ENCODE data around the gene LYRM4.

LYRM4 gene

GRCh38 chr6:5205877-5206850, 54.6 kb downstream of the LYRM4 start:
- H3K27ac ChIP-seq (ENCODE audit: poor library complexity, severe bottlenecking): no peak overlapping the region
- H3K27me3 ChIP-seq (ENCODE audit: insufficient read depth, poor library complexity, severe bottlenecking): no peaks in the 10 kb centered on the region
- ATAC-seq (ENCODE audit: low read depth): peak; percentile 21; the same call in 1 of the 3 replicates
- TF ChIP-seq CTCF (IDR thresholded peaks at IDR 0.05; ENCODE audit: poor library complexity, severe bottlenecking): no peak
- H3K36me3 ChIP-seq (ENCODE audit: low read depth): no peaks in the 10 kb centered on the region
- DNase-seq (ENCODE audit: low spot score): no peak
- H3K4me3 ChIP-seq (ENCODE audit: severe bottlenecking): no peak overlapping the region
- H3K9me3 ChIP-seq (ENCODE audit: severe bottlenecking): no peaks in the 10 kb centered on the region
- peaks cover 7% of the 10 kb centered on the region for H3K4me1 ChIP-seq (ENCODE audit: insufficient read depth, poor library complexity, severe bottlenecking)

GRCh38 chr6:5205035-5205507, 55.7 kb downstream of the LYRM4 start:
- no peak overlapping the region for H3K27ac ChIP-seq (ENCODE audit: poor library complexity, severe bottlenecking)

GRCh38 chr6:5204376-5204775, 56.4 kb downstream of the LYRM4 start:
- Histone ChIP-seq H3K36me3 (ENCODE audit: low read depth) (no peaks in the 10 kb centered on the region), H3K4me3 (ENCODE audit: severe bottlenecking) (no peak overlapping the region), H3K4me1 (ENCODE audit: insufficient read depth, poor library complexity, severe bottlenecking) (peaks cover 7% of the 10 kb centered on the region), H3K27ac (ENCODE audit: poor library complexity, severe bottlenecking) (no peak overlapping the region), H3K9me3 (ENCODE audit: severe bottlenecking) (no peaks in the 10 kb centered on the region), H3K27me3 (ENCODE audit: insufficient read depth, poor library complexity, severe bottlenecking) (no peaks in the 10 kb centered on the region)
- DNase-seq (ENCODE audit: low spot score): no peak
- no peak for ATAC-seq (ENCODE audit: low read depth)
- TF ChIP-seq CTCF (IDR thresholded peaks at IDR 0.05; ENCODE audit: poor library complexity, severe bottlenecking): no peak

More at GRCh38 chr6:5205035-5205507, 55.7 kb downstream of the LYRM4 start:
- no peaks in the 10 kb centered on the region for H3K9me3 ChIP-seq (ENCODE audit: severe bottlenecking)
- no peaks in the 10 kb centered on the region for H3K36me3 ChIP-seq (ENCODE audit: low read depth)
- ATAC-seq (ENCODE audit: low read depth) (no peak), DNase-seq (ENCODE audit: low spot score) (no peak)
- H3K4me1 ChIP-seq (ENCODE audit: insufficient read depth, poor library complexity, severe bottlenecking): peaks cover 7% of the 10 kb centered on the region
- no peak for TF ChIP-seq CTCF (IDR thresholded peaks at IDR 0.05; ENCODE audit: poor library complexity, severe bottlenecking)
- no peaks in the 10 kb centered on the region for H3K27me3 ChIP-seq (ENCODE audit: insufficient read depth, poor library complexity, severe bottlenecking)
- H3K4me3 ChIP-seq (ENCODE audit: severe bottlenecking): no peak overlapping the region

GRCh38 chr6:5203546-5203945, 57.2 kb downstream of the LYRM4 start:
- no peak for TF ChIP-seq CTCF (IDR thresholded peaks at IDR 0.05; ENCODE audit: poor library complexity, severe bottlenecking)
- Histone ChIP-seq H3K27ac (ENCODE audit: poor library complexity, severe bottlenecking) (no peak overlapping the region), H3K4me1 (ENCODE audit: insufficient read depth, poor library complexity, severe bottlenecking) (peaks cover 7% of the 10 kb centered on the region)

GRCh38 chr6:5202941-5203340, 57.8 kb downstream of the LYRM4 start:
- Histone ChIP-seq H3K36me3 (ENCODE audit: low read depth) (no peaks in the 10 kb centered on the region), H3K27me3 (ENCODE audit: insufficient read depth, poor library complexity, severe bottlenecking) (no peaks in the 10 kb centered on the region), H3K4me3 (ENCODE audit: severe bottlenecking) (no peak overlapping the region), H3K9me3 (ENCODE audit: severe bottlenecking) (no peaks in the 10 kb centered on the region), H3K4me1 (ENCODE audit: insufficient read depth, poor library complexity, severe bottlenecking) (peaks cover 7% of the 10 kb centered on the region), H3K27ac (ENCODE audit: poor library complexity, severe bottlenecking) (no peak overlapping the region)
- ATAC-seq (ENCODE audit: low read depth): no peak
- no peak for DNase-seq (ENCODE audit: low spot score)
- no peak for TF ChIP-seq CTCF (IDR thresholded peaks at IDR 0.05; ENCODE audit: poor library complexity, severe bottlenecking)

More at GRCh38 chr6:5203546-5203945, 57.2 kb downstream of the LYRM4 start:
- H3K27me3 ChIP-seq (ENCODE audit: insufficient read depth, poor library complexity, severe bottlenecking): no peaks in the 10 kb centered on the region
- DNase-seq (ENCODE audit: low spot score): no peak
- ATAC-seq (ENCODE audit: low read depth): no peak
- no peaks in the 10 kb centered on the region for H3K9me3 ChIP-seq (ENCODE audit: severe bottlenecking)
- H3K36me3 ChIP-seq (ENCODE audit: low read depth): no peaks in the 10 kb centered on the region
- no peak overlapping the region for H3K4me3 ChIP-seq (ENCODE audit: severe bottlenecking)

Data from RWPE2 (cell line).